UCSD-AML1 (cell line): ENCODE measurements around the gene ZWILCH.
"Not testable (repeated sequence)": the region's sequence is repeated elsewhere in the genome, so short reads cannot be mapped to it uniquely, and the experiment has no call there.

Experiments used
- DNase-seq: peaks from one replicate; lab custom pipeline; 2025; ENCODE audit not compliant: unreplicated experiment; lab: John Stamatoyannopoulos, UW

The ZWILCH gene

DNA sequence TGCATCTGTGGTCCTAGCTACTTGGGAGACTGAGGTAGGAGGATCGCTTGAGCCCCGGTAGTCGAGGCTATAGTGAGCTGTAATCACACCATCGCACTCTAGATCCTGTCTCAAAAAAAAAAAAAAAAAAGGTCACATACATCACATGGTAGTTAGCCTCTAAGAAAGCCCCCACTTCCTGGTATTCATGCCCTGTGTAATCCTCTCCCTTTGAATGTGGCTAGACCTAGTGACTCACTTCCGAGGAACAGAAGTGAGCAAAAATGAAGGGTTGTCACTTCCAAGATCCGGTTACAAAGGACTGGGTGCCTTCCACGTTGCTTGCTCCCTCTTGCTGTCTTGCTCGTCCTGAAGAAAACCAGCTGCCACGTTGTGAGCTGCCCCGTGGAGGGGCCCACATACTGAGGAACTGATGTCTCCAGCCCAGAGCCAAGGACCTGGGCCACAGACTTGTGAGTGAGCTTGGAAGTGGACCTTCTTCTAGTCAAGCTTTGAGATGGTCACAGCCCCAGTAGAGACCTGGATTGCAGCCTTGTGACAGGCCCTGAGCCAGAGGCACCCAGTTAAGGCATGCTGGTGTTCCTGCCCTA lies 73.3 kb downstream of the ZWILCH start:
- peak; percentile 45 for DNase-seq

DNA sequence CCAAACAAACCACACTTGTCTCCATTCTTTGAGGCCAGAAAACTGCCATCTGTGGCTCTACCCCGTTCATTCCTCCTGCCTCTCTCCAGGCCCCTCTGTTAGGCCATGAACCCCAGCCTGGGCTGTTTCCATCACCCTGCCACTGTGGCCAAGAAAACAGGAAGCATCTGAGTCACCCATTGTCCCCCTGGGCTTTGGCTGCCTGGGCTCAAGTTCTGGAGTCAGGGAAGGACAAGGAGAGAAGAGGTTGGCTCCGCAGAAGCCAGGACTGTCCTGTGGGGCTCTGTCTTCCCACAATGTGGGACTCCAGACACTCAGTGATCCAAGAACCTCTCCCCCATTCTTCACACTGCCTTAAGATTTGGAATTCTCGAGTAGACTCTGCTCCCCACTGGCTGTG lies 75.5 kb downstream of the ZWILCH start:
- peak; percentile 35 for DNase-seq

DNA sequence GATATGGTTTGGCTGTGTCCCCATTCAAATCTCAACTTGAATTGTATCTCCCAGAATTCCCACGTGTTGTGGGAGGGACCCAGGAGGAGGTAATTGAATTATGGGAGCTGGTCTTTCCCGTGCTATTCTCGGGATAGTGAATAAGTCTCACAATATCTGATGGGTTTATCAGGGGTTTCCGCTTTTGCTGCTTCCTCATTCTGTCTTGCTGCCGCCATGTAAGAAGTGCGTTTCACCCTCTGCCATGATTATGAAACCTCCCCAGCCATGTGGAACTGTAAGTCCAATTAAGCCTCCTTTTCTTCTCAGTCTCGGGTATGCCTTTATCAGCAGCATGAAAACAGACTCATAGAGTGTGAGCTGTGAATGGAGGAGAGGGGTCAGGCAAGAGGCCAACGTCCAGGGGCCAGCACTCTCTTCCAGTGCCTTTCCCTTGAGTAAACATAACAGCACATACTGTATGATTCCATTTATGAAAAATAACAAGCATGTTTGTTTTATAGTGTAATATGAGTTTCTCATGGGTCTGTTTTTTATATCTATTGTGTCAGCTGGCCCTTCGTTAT lies 76.9 kb downstream of the ZWILCH start:
- DNase-seq = no peak

DNA sequence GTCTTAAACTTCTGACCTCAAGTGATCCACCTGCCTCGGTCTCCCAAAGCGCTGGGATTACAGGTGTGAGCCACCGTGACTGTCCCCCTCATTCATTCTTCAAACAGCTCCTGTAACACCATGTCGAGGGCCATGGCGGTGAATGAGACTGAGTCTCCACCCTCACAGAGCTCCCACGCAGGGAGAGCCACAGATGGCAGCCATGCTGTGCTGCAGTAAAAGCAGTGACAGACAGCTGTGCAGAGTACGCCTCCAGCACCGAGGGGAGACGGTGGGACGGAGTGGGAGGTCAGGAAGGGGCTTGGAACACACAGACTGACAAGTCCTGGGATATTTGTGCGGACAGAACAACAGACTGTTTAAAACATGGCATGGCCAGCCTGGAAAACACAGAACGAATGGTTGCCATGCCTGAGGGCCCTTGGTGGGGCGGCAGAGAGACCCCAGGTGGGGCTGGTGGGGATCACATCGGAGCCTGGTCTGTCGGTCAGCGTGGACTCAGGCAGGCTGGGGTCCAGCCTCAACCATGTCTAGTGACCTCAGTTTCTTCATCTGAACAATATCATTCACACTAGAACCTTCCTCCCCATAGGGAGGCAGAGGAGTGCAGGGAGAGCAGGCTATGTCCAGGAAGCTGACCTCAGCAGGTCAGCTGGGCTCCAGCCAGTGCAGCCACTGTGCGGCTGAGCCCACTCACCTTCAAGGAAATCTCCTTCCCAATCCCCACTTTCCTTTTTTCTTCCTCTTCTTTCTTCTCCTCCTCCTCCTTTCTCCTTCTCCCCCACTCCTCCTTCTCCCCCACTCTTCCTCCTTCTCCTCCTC lies 81.2 kb downstream of the ZWILCH start:
- no peak for DNase-seq

DNA sequence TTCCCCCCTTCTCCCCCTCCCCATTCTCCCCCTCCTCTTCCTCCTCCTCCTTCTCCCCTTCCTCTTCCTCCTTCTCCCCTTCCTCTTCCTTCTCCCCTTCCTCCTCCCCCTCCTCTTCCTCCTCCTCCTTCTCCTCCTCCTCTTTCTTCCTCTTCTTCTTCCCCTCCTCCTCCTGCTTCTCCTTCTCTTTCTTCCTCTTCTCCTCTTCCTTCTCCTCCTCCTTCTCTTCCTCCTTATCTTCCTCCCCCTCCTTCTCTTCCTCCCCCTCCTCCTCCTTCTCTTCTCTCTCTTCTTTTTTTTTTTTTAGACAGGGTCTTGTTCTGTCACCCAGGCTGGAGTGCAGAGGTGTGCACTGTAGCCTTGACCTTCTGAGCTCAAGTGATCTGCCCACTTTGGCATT lies 81.9 kb downstream of the ZWILCH start:
- DNase-seq = no peak

DNA sequence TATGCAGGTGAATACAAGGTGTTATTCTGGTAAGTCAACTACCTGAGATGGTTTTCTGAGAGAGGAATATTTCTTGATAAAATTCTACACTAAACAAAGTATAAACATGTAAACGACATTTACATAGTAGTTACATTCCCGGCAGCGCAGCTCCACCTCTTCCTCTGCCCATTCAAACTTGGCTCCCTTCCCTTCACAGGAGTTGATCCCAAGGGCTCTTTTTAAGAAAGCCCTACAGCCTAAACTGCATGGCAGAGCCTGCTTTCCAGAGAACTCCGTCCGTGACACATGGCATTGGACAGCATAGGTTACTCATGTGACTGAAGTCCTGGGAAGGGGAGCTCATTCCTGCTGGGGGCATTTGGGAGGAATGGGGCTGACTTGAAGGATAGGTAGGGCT lies 82.6 kb downstream of the ZWILCH start:
- DNase-seq = no peak

DNA sequence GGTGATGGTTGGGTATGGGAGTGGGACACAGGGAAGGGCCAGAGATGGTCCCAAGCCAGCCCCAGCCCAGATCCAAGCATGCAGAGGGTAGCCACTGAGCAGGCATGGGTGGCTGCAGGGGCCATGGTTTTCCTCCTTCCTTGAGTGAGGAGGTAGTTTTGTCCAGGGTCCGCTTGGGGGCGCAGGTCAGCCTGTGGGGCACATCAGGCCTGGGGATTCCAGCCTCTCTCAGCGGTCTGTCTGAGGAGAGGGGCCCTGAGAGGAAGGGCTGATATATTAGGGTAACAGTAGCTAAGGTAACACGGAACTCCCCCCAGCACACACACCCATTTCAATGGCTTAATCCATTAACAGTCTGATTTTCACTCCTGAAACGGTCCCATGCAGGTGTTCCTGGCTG lies 83.4 kb downstream of the ZWILCH start:
- peak; percentile 79 for DNase-seq

DNA sequence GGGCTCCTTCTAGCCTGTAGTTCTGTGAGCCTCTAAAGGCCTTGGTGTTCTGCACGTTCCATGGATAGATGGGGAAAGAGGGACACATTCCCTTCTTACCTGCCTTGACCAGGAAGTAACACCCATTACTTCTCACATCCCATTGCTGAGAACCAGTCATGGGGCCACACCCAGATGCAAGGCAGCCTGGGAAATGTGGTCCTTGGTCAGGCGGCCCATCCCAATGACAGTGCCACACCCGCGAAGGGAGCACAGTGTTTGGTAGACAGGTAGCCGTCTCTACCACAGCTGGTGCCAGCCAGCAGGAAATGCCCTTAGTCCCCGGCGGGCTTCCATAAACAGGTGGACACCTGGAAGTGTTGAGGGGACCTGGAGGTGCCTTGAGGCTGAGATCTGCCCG lies 83.8 kb downstream of the ZWILCH start:
- no peak for DNase-seq

DNA sequence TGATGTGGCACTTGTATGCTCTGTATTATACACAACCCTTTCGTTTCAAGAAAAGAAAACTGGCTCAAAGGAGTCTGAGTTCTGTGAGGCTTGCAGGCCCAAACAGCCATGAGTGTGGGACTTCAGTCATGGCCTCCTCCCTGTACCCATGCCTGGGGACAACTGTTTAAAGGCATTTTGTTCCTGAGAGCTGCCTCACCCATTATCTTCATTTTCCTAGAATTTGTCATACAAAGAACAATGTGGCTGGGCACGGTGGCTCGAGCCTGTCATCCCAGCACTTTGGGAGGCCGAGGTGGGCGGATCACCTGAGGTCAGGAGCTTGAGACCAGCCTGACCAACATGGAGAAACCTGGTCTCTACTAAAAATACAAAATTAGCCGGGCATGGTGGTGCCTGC lies 84.3 kb downstream of the ZWILCH start:
- not testable (repeated sequence) for DNase-seq

DNA sequence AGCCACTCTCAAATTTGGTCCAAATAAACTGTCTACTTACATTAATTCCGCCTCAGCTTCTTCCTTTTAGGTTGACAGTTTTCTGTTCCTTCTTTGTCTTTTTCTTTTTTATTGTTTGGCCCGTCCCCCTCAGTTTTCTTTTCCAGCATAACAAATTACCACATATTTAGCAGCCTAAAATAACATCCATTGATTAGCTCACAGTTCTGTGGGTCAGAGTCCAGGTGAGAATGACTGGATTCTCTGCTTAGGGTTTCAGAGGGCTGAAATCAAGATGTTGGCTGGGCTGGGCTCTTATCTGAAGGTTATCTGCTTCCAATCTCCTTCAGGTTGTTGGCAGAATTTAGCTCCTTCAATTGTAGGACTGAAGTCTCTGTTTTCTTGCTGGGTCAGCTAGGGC lies 85.3 kb downstream of the ZWILCH start:
- DNase-seq = no peak

DNA sequence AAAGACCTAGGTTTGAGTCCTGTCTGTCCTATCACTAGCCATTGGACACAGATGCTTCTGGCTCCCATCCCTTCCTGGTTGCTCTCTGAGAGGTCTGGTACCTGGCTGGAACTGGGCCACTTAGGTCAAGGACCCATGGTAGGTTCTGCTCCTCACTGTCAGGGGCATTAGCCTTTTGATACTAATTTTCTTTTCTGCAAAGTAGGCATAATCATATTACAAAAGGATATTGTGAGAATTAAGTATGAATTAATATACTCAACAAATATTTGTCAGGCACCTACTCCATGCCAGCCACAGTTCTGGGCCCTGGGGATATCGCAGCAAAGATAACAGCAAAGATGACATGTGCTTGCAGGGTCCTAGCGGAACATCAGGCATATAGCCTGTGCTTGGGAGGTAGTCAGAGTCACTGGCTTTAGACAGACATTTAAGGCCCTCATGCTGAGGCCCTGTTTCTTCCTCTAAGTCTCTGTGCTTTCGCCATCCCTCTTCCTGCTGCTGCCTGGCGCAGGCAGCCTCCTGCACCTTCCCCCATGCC lies 86.3 kb downstream of the ZWILCH start:
- no peak for DNase-seq

DNA sequence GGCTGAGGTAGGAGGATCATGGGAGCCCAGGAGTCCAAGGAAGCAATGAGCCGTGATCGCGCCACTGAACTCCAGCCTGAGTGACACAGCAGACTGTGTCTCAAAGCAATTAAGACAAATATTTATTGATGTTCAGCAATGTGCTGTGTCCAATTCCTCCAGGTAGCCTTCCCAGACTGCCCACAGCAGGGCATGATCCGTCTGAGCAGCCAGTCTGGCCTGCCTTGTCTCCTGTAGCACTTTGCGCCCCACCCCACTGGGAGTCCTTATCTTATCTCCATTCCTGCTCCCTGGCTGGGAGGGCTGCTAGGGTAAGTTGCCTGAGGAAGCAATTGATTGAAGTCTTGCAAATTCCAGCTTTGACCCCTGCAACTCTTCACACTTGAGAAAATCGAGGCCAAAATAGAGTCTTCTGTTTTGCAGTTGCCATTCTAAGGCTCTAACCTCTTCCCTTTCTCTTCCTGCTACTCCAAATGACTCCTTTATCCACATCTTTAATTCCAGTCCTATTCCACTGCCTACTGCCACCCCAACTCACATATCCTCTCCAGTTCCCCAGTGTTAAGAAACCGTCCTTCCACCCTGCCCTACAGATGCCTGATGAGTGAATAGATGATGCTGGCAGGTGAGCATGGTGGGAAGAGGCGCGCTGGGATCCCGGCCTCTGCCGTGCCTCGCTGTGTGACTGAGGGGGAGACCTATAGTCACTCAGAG lies 87.5 kb downstream of the ZWILCH start:
- no peak for DNase-seq

DNA sequence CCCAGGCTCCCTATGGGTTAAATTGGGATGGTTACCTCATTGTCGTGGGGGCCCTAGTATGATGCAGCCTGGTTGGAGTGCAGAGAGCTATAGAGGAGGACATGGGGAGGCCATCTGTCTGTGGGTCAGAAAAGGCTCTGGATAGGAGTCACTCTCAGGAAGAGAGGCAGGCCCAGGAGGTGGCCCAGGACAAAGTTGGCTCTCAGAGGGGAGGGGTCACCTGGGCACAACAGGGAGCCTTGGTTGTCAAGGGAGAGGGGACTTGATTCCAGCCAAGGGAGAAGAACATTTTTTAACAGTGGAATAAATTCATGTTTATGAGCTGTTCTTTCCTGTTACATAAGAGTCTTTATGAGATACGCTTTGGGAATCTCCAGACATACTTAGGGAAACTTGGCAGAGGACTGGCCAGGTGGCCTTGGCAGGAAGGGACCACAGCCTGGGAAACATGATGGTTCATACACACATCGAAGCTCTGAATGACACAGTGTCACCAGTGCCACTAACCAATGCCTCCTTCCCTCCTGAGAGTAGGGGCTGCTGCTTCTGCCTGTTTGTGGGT lies 88.2 kb downstream of the ZWILCH start:
- DNase-seq = no peak

DNA sequence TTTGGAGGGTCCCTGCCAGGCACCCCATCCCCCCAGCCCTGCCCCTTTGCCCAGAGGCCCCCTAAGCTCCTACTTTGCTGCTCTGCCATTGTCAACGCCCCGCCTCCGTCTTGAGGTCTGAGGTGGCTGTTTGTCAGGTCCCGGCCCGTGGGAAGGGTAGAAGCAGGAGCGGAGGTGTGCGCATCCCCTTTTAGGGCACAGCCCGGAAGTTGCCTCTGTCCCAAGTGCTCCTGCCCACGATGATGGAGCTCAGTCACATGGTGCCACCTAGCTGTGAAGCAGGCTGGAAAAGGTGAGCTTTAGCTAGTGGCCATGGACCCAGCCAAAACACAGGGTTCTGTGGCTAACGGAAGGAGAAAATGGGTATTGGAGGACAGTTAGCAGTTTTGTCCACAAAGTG lies 89.2 kb downstream of the ZWILCH start:
- no peak for DNase-seq

DNA sequence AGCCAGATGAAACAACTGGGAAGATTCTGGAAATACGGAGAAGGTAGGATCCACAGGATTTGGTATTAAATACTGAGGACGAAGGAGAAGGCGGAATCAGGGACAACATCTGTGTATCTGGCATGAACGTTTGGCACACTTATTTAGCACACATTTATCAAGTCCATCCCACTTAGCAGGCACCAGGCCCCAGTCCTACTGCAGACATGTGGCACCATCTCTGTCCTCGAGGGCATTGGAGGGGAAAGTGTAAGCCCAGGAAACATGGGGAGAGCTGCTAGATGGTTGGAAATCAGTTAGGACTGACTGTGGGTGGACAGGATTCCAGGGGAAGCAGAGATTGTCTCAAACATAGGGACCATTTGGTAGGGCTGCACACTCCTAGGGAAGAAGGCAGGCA lies 89.7 kb downstream of the ZWILCH start:
- DNase-seq = no peak

DNA sequence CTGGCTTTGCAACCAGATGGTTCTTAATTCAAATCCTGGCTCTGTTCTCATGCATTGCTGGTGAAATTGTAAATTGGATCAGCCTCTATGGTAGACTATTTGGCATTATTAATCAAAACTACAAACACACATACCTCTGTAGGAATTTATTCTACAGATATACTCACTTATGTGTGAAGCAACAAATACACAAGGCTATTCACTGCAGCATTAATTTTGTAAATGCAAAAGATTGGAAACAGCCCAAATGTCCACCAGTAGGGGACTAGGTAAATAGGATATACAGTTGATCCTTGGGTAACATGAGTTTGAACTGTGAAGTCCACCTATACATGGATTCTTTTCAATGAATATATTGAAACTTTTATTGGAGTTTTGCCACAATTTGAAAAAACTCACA lies 90.2 kb downstream of the ZWILCH start:
- DNase-seq = no peak

DNA sequence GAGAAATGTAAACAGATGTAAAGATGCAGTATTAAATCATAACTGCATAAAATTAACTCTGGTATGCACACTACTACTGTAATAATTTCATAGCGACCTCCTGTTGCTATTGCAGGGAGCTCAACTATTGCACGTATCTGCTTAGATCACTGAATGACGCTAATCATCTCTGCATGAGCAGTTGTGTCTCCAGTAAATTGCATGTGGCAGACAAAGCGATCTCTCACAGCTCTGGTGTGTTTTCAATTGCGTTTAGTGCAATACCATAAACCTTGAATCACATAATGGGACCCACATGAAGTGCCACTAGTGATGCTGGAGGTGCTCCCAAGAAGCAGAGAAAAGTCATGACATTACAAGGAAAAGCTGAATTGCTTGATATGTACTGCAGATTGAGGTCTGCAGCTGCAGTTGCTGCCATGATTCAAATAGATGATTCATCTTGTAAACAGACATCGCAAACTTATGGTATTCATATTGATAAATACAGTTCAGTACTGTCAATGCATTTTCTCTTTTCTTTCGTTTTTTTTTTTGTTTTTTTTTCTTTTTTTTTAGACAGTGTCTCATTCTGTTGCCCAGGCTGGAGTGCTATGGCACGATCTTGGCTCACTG lies 90.9 kb downstream of the ZWILCH start:
- no peak for DNase-seq

DNA sequence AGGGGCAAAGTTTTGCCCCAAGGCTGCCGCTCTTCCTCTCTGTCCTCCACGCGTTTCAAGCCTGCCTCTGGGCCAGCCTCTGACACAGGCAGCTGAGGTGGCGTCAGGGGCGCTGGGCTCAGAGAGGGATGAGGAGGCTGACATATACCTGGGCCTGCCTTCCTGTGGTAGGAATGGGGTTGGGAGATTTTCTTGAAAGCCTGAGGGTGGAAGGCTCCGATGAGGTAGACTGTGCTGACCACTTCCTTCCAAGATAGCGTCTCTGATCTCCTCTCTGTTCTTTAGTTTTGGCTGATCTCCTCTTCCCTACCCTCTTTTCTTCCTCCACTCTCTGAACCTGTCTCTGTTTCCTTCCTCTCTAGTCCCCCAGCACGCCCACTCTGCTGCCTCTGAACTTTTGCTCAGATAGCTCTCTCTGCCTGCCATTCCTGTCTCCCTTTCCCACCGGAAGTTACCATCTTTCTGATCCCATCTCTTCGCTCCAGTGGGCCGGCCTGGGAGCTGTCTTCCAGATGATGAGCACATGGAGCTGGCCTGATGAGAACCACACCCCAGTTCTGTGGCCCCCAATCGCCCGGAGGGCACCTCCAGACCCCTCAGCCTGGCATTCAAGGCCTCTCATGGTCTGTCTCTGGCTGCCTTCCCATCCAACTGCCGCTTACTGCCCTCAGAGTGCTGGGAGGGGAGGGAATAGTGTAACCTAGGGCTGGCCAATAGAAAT lies 93.1 kb downstream of the ZWILCH start:
- no peak for DNase-seq
